GM20431 (cell line): ENCODE measurements around the gene RARRES2.
"Not testable (repeated sequence)": the region's sequence is repeated elsewhere in the genome, so short reads cannot be mapped to it uniquely, and the experiment has no call there.

Experiments used
- in situ Hi-C: fragments of 300-500 bp; cut with MseI, MboI; formaldehyde crosslinking; loops from one replicate; pipeline ENCODE4 v1.15.0; 2020; ENCODE audit warnings: low sequenced_read_pairs; ENCODE audit not compliant: unreplicated experiment

The RARRES2 gene

GRCh38 chr7:150341263-150342120 is at the start of gene RARRES2:
Gene RARRES2 (minus strand): TSS chr7:150341629. CDS start chr7:150340609, 1,020 bp downstream.
- in situ Hi-C loops, result no loop called here

- in situ Hi-C loops, result no loop called here
Measured at GRCh38 chr7:150390205-150390604, 48.8 kb upstream of the RARRES2 start.

- in situ Hi-C loops, result no loop called here
Measured at GRCh38 chr7:150389532-150389816, 48.0 kb upstream of the RARRES2 start.

- in situ Hi-C loops, result no loop called here
Measured at GRCh38 chr7:150388709-150389531, 47.5 kb upstream of the RARRES2 start.

- in situ Hi-C loops, result no loop called here
Measured at GRCh38 chr7:150388306-150388705, 46.9 kb upstream of the RARRES2 start.

DNA sequence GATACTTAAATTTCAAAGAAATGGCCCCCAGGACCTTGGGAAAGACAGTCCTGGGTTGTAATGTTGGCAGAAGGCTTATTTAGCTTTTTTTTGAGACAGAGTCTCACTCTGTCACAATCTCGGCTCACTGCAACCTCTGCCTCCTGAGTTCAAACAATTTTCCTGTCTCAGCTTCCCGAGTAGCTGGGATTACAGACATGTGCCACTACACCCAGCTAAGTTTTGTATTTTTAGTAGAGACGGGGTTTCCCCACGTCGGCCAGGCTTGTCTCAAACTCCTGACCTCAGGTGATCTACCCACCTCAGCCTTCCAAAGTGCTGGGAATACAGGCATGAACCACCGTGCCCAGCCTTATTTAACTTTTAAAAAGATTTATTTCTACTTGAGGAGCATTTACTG is 44.5 kb upstream of the RARRES2 start:
- in situ Hi-C loops, result not testable (repeated sequence)

- in situ Hi-C loops, result no loop called here
Measured at GRCh38 chr7:150385302-150385723, 43.9 kb upstream of the RARRES2 start.

GRCh38 chr7:150384406-150385301 is 43.2 kb upstream of the RARRES2 start:
- in situ Hi-C loops, result no loop called here

- in situ Hi-C loops, result no loop called here
Measured at GRCh38 chr7:150383710-150384397, 42.4 kb upstream of the RARRES2 start.

GRCh38 chr7:150382844-150383225 is 41.4 kb upstream of the RARRES2 start:
- in situ Hi-C loops, result no loop called here

DNA sequence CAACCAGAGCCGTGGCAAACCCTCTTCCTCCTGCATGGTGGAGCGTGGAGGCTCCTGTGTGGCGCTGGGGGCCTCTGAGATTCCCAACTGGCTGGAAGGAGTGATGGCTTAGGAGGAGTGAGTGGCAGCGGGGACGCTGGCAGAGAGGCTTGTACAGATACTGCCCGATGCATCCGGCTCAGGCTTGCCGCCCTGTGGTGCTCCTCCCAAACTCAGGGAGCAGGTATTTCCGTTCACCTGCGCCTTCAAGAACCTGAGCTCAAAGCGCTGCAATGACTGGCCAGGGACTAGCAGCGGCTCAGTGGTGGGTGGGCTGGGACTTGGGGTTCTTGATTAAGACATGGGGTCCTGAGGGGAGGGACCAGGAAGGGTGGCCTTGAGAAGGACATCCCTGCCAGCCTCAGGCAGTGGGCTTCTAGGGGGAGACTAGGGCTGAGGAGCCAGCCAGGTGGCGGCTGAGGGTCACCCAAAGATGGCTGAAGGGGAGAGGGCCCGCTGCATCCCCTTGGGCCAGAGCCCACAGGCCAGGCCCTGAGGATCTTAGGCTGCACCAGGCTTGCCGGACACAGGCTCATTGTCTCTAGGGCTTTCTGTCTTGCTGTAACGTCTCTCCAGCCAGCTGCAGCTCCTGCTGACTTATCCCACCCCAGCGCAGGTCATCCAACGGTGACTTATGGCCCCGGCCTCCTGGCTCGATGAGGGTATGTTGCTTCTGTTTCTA is 40.9 kb upstream of the RARRES2 start:
- in situ Hi-C loops, result no loop called here

GRCh38 chr7:150381785-150382122 is 40.3 kb upstream of the RARRES2 start:
- in situ Hi-C loops, result no loop called here

DNA sequence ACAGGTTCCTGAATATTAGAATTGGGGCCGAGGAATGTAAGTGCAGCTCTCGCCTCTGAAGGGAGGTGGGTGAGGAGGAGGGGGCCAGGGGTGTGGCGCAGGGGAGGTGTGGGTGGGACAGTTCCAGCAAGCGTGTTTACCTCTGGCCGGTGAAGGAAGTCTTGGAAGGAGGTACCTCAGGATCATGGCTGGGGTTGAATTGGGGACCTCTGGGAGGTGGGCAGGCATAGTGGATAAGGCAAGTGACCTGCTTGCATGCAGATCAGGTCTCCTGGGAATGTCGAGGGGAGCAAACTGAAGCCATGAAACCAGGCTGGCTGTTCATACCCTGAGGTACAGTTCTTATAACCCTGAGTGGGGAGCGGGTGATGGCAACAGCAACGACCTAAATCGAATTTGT is 39.7 kb upstream of the RARRES2 start:
- in situ Hi-C loops, result no loop called here

- in situ Hi-C loops, result no loop called here
Measured at GRCh38 chr7:150380463-150380862, 39.0 kb upstream of the RARRES2 start.

DNA sequence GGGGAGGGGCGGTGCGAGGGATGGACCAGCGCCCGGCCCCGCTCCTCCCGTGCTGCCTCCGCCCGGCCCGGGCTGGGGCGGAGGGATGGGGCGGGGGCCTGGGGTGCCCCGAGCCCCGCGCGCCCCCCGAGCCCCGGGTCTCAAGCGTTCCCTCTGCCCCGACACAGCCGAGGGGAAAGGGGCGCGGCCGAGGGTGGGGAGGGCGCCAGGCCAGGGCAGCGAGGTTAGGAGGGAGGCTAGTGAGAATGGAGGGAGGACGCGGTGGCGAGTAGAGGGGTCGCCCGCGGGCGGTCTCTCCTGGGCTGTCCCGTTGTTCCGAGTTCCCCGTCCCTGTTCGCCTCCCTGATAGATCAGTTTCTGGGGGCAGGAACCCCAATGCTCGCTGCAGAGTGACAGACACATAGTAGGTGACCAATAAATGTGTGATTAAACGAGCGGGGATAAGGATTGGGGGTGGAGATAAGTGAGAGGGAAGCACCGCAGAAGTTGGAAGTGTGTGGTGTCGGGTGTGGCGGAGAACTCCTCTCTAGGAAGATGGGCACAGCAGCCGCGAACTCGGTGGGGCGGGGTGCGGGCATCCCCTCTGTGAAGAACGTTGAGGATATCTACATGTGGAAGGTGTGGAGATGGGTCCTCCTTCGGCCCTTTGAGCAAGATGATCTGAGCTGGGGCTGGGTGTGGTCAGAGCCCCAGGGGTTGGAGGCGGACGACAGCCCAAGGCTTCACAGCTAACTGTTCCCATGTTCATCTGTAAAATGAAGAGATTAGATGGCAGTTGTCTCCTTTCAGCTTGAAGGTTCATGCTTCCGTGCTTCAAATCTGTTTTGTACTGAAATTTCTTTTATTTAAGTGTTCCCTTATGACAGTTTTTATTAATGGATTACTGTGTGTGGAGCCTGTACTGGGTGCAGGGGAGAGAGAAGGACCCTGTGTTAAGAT is 38.3 kb upstream of the RARRES2 start:
- in situ Hi-C loops, result no loop called here

DNA sequence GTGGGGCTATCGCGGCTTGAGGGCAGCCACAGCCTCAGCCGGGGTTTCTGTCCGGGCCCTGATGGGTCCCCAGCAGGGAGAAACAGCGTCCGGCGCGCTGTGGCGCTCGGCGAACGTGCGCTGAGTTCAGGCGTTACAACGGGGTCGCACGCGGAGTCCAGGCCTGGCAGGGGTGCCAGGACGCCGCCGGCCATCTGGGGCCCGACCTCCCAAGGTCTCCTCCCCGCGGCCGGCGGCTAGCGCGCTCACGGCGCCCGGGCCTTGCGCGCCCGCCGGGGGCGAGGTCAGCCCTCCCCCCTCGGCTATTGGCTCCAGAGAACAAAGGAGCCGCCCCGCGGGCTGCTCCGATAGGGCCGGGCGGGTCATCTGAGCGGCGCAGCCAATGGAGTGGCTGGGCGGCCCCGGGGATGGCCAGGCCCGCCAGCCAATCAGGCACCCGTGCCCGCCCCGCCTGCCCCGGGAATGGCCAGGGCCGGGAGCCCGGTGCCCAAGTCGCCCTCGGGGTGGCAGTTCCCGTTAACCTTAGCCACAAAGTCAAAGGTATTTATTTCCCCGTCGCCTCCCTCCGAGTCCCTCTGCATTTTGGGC is 37.5 kb upstream of the RARRES2 start, which contains the start of gene ZNF775:
Gene ZNF775 (plus strand): TSS at position 478 of the 588 bp plus-strand sequence. CDS start 9,141 bp downstream, outside the sequence.
- in situ Hi-C loops, result no loop called here

DNA sequence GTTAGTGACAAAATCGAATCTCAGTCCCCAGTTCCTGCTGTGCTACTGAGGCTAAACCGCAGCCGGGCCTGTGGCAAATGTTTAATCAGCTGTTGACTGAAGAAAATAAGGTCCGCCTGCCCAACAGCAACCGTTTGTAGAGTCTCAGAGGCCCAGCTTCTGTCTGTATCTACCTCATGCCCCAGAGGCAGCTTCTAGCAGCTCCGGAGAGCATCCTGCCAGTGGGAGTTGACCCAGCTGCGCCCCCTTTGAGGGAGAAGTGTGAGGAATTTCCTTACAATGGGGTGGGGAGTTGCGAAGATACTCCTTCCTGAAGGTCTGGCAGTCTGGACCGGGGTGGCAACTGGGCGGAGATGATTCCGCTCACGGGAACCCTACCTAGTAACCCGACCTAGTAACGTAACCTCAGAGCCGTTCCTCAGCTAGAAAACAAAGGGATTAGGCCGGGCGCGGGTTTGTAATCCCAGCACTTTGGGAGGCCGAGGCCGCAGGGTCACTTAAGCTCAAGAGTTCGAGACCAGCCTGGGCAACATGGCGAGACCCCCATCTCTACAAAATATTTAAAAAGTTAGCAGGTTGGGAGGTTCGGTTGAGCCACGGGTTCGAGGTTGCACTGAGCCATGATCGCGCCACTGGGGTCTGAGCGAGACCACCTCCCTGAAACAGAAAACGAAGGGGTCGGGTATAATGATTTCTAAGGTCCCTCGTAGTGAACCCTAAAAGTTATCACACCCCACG is 36.9 kb upstream of the RARRES2 start:
- in situ Hi-C loops, result no loop called here
